ENCODE measurements around the gene RPUSD1. TPM values are rescaled to one million over a fixed set of nuclear protein-coding genes. Genes with fewer than 3 reads are reported as not detected.

RPUSD1 gene
- total RNA-seq, 1 donor from 2014 or later = 24.3 TPM

GRCh38 chr16:801584-802363 lies 13.6 kb upstream of the RPUSD1 start:
- no peak for TF ChIP-seq CTCF (IDR thresholded peaks at IDR 0.05)
- Mint-ChIP-seq H3K36me3 (ENCODE audit: unreplicated experiment) (no peaks in the 10 kb centered on the region), H3K27ac (ENCODE audit: unreplicated experiment) (no peak overlapping the region), H3K4me3 (ENCODE audit: unreplicated experiment) (no peak overlapping the region), H3K4me1 (ENCODE audit: unreplicated experiment) (no peaks in the 10 kb centered on the region), H3K27me3 (ENCODE audit: unreplicated experiment) (no peaks in the 10 kb centered on the region), H3K9me3 (ENCODE audit: unreplicated experiment) (no peaks in the 10 kb centered on the region)
- no peak for DNase-seq (ENCODE audit: extremely low spot score, unreplicated experiment)

GRCh38 chr16:800834-801511 lies 12.8 kb upstream of the RPUSD1 start:
- H3K4me1 Mint-ChIP-seq (ENCODE audit: unreplicated experiment) = no peaks in the 10 kb centered on the region
- H3K4me3 Mint-ChIP-seq (ENCODE audit: unreplicated experiment) = no peak overlapping the region
- no peak for TF ChIP-seq CTCF (IDR thresholded peaks at IDR 0.05)
- H3K27ac Mint-ChIP-seq (ENCODE audit: unreplicated experiment) = no peak overlapping the region
- DNase-seq (ENCODE audit: extremely low spot score, unreplicated experiment) = no peak
- H3K36me3 Mint-ChIP-seq (ENCODE audit: unreplicated experiment) = no peaks in the 10 kb centered on the region
- H3K9me3 Mint-ChIP-seq (ENCODE audit: unreplicated experiment) = no peaks in the 10 kb centered on the region
- H3K27me3 Mint-ChIP-seq (ENCODE audit: unreplicated experiment) = no peaks in the 10 kb centered on the region

GRCh38 chr16:799948-800833 lies 12.0 kb upstream of the RPUSD1 start, which contains the start of gene GNG13:
GNG13 (minus strand) TSS chr16:800734; CDS start chr16:799077, 1,657 bp downstream.
- no peak within 1 kb of the TSS for H3K4me3 Mint-ChIP-seq (ENCODE audit: unreplicated experiment)
- no peaks in the 10 kb centered on the region for H3K36me3 Mint-ChIP-seq (ENCODE audit: unreplicated experiment)
- H3K27me3 Mint-ChIP-seq (ENCODE audit: unreplicated experiment) = no peaks in the 10 kb centered on the region
- H3K9me3 Mint-ChIP-seq (ENCODE audit: unreplicated experiment) = no peaks in the 10 kb centered on the region
- H3K4me1 Mint-ChIP-seq (ENCODE audit: unreplicated experiment) = no peaks in the 10 kb centered on the region
- H3K27ac Mint-ChIP-seq (ENCODE audit: unreplicated experiment) = no peak within 1 kb of the TSS
- TF ChIP-seq CTCF (IDR thresholded peaks at IDR 0.05) = no peak
- DNase-seq (ENCODE audit: extremely low spot score, unreplicated experiment) = no peak

GRCh38 chr16:799111-799947 lies 11.1 kb upstream of the RPUSD1 start:
- Mint-ChIP-seq H3K27me3 (ENCODE audit: unreplicated experiment) (no peaks in the 10 kb centered on the region), H3K27ac (ENCODE audit: unreplicated experiment) (no peak overlapping the region), H3K4me1 (ENCODE audit: unreplicated experiment) (no peaks in the 10 kb centered on the region), H3K36me3 (ENCODE audit: unreplicated experiment) (no peaks in the 10 kb centered on the region), H3K9me3 (ENCODE audit: unreplicated experiment) (no peaks in the 10 kb centered on the region), H3K4me3 (ENCODE audit: unreplicated experiment) (no peak overlapping the region)
- no peak for TF ChIP-seq CTCF (IDR thresholded peaks at IDR 0.05)
- no peak for DNase-seq (ENCODE audit: extremely low spot score, unreplicated experiment)
